Neural progenitor cell (in vitro differentiated cells): ENCODE measurements around the gene DNPH1. TPM values are rescaled to one million over a fixed set of nuclear protein-coding genes. Genes with fewer than 3 reads are reported as not detected.

ENCODE experiments used
- DNase-seq: peaks from one replicate; pipeline ENCODE4 v3.0.0-alpha.2; 2016; ENCODE audit warnings: low spot score
- H2AFZ ChIP-seq: fragments of 200-600 bp; sonication (generic); replicated peaks from 2 replicates; pipeline ENCODE4 v1.6.1; 2016; ENCODE audit warnings: antibody characterized with exemption
- H3F3A ChIP-seq: fragments of 200-600 bp; sonication (generic); 2 replicates; pipeline ENCODE4 v1.6.1; 2016; ENCODE audit warnings: antibody characterized with exemption, low read depth
- H3K27ac ChIP-seq: fragments of 200-600 bp; sonication (generic); 2 replicates; pipeline ENCODE4 v1.5.1; 2016; ENCODE audit warnings: mild to moderate bottlenecking
- H3K27me3 ChIP-seq: fragments of 200-600 bp; sonication (generic); 2 replicates; pipeline ENCODE4 v1.6.1; 2016; ENCODE audit warnings: mild to moderate bottlenecking, moderate library complexity
- H3K36me3 ChIP-seq: fragments of 200-600 bp; sonication (generic); 2 replicates; pipeline ENCODE4 v1.5.1; 2016
- H3K4me1 ChIP-seq: fragments of 200-600 bp; sonication (generic); 2 replicates; pipeline ENCODE4 v1.6.1; 2016; ENCODE audit warnings: mixed run types
- H3K4me2 ChIP-seq: fragments of 200-600 bp; sonication (generic); 2 replicates; pipeline ENCODE4 v1.6.1; 2016
- H3K4me3 ChIP-seq: fragments of 200-600 bp; sonication (generic); 2 replicates; pipeline ENCODE4 v1.5.1; 2016
- H3K79me2 ChIP-seq: fragments of 200-600 bp; sonication (generic); 2 replicates; pipeline ENCODE4 v1.6.1; 2016; ENCODE audit warnings: low read depth
- H3K9ac ChIP-seq: fragments of 200-600 bp; sonication (generic); 2 replicates; pipeline ENCODE4 v1.6.1; 2016
- H3K9me3 ChIP-seq: fragments of 200-600 bp; sonication (generic); 2 replicates; pipeline ENCODE4 v1.5.1; 2016; ENCODE audit warnings: low read depth
- H4K20me1 ChIP-seq: fragments of 200-600 bp; sonication (generic); 2 replicates; pipeline ENCODE4 v1.6.1; 2016; ENCODE audit warnings: low read depth
- H3K27ac Mint-ChIP-seq: 3 replicates; pipeline ENCODE4 v1.8.0; 2021; ENCODE audit warnings: mixed read lengths
- H3K27me3 Mint-ChIP-seq: 2 replicates; pipeline ENCODE4 v1.8.0; 2022; ENCODE audit warnings: low read depth, mild to moderate bottlenecking, inconsistent platforms, moderate library complexity, mixed read lengths; ENCODE audit not compliant: insufficient read depth
- H3K36me3 Mint-ChIP-seq: 3 replicates; pipeline ENCODE4 v1.8.0; 2021; ENCODE audit warnings: mixed read lengths
- H3K4me1 Mint-ChIP-seq: 3 replicates; pipeline ENCODE4 v1.8.0; 2021; ENCODE audit warnings: mixed read lengths
- H3K4me3 Mint-ChIP-seq: 3 replicates; pipeline ENCODE4 v1.8.0; 2021; ENCODE audit warnings: mild to moderate bottlenecking, moderate library complexity, mixed read lengths
- H3K9me3 Mint-ChIP-seq: 3 replicates; pipeline ENCODE4 v1.8.0; 2020; ENCODE audit warnings: mixed read lengths
- EZH2 ChIP-seq: fragments of 200-600 bp; sonication (generic); IDR thresholded peaks from 2 replicates; pipeline ENCODE4 v1.6.1; 2017; ENCODE audit warnings: antibody characterized with exemption, mild to moderate bottlenecking, moderate library complexity
- EZH2phosphoT487 ChIP-seq: fragments of 200-600 bp; sonication (generic); IDR thresholded peaks from 2 replicates; pipeline ENCODE4 v1.6.1; 2017; ENCODE audit warnings: antibody characterized with exemption
- total RNA-seq: library from RNA; depleted of rRNA; stranded (reverse); fragments of >200 nt; gene quantifications from 2 replicates; pipeline ENCODE4 v1.2.3, GENCODE V29; 2015; ENCODE audit warnings: low replicate concordance
- TF ChIP-seq, protein P1 (sequence below): fragments of 200-600 bp; sonication (generic); IDR thresholded peaks from 2 replicates; pipeline ENCODE4 v1.5.1; 2017; ENCODE audit warnings: antibody characterized with exemption, mild to moderate bottlenecking

Gene DNPH1
- total RNA-seq, 1 donor from 2014 or later, result 25.2 TPM

DNA sequence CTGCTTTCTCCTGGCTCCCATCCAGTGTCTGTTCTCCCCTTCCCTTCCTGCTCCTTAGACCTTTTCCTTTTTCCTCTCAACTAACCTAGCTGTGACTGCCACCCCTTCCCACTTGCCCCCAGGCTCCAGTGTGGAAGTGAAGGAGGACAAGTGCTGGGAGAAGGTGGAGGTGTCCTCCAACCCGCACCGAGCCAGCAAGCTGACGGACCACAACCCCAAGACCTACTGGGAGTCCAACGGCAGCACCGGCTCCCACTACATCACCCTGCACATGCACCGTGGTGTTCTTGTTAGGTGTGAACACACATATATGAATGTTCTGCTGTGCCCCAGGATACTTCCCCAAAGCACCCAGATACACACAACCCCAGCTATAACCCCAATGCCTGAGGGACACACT is 28.7 kb downstream of the DNPH1 start:
- peaks cover 15% of the 10 kb centered on the region for H3K36me3 Mint-ChIP-seq
- Histone ChIP-seq H3K36me3 (no peaks in the 10 kb centered on the region), H3K4me3 (no peak overlapping the region)

DNA sequence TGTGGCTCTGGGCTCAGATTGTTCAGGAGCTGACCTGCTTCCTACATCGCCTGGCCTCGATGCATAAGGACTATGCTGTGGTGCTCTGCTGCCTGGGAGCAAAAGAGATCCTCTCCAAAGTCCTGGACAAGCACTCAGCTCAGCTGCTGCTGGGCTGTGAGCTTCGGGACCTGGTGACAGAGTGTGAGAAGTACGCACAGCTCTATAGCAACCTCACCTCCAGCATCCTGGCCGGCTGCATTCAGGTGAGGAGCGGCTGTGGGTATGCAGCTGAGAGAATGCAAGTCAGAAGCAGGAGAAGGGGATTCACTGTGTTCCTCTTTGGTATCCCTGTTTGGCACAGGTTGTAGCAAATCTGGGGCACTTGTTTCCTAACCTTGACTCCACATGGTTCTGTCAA is 29.4 kb downstream of the DNPH1 start:
- TF ChIP-seq, protein P1, sequence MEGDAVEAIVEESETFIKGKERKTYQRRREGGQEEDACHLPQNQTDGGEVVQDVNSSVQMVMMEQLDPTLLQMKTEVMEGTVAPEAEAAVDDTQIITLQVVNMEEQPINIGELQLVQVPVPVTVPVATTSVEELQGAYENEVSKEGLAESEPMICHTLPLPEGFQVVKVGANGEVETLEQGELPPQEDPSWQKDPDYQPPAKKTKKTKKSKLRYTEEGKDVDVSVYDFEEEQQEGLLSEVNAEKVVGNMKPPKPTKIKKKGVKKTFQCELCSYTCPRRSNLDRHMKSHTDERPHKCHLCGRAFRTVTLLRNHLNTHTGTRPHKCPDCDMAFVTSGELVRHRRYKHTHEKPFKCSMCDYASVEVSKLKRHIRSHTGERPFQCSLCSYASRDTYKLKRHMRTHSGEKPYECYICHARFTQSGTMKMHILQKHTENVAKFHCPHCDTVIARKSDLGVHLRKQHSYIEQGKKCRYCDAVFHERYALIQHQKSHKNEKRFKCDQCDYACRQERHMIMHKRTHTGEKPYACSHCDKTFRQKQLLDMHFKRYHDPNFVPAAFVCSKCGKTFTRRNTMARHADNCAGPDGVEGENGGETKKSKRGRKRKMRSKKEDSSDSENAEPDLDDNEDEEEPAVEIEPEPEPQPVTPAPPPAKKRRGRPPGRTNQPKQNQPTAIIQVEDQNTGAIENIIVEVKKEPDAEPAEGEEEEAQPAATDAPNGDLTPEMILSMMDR, result no peak
- TF ChIP-seq EZH2 (no peak), EZH2phosphoT487 (no peak)
- Histone ChIP-seq H2AFZ (no peak overlapping the region), H4K20me1 (no peaks in the 10 kb centered on the region), H3K4me2 (no peak overlapping the region), H3K79me2 (no peaks in the 10 kb centered on the region), H3K36me3 (no peaks in the 10 kb centered on the region), H3K9me3 (no peaks in the 10 kb centered on the region), H3K27ac (no peak overlapping the region), H3F3A (no peaks in the 10 kb centered on the region), H3K9ac (no peak overlapping the region), H3K4me3 (no peak overlapping the region), H3K4me1 (no peaks in the 10 kb centered on the region), H3K27me3 (no peaks in the 10 kb centered on the region)
- H3K9me3 Mint-ChIP-seq, result no peaks in the 10 kb centered on the region
- peak overlapping the region; percentile 6 for H3K27ac Mint-ChIP-seq
- no peak for DNase-seq
- peaks cover 15% of the 10 kb centered on the region for H3K36me3 Mint-ChIP-seq
- H3K4me3 Mint-ChIP-seq, result no peak overlapping the region
- H3K4me1 Mint-ChIP-seq, result no peaks in the 10 kb centered on the region
- peaks cover 10% of the 10 kb centered on the region for H3K27me3 Mint-ChIP-seq

More for the DNA sequence above, 28.7 kb downstream of the DNPH1 start:
- Histone ChIP-seq H3F3A (no peaks in the 10 kb centered on the region), H3K9me3 (no peaks in the 10 kb centered on the region), H4K20me1 (no peaks in the 10 kb centered on the region), H2AFZ (no peak overlapping the region), H3K27me3 (no peaks in the 10 kb centered on the region), H3K27ac (no peak overlapping the region), H3K79me2 (no peaks in the 10 kb centered on the region), H3K4me2 (no peak overlapping the region), H3K4me1 (no peaks in the 10 kb centered on the region), H3K9ac (no peak overlapping the region)
- DNase-seq, result no peak
- TF ChIP-seq, protein P1, result no peak
- TF ChIP-seq EZH2phosphoT487 (no peak), EZH2 (no peak)
- no peaks in the 10 kb centered on the region for H3K4me1 Mint-ChIP-seq
- H3K4me3 Mint-ChIP-seq, result no peak overlapping the region
- peaks cover 7% of the 10 kb centered on the region for H3K27me3 Mint-ChIP-seq
- no peaks in the 10 kb centered on the region for H3K9me3 Mint-ChIP-seq
- no peak overlapping the region for H3K27ac Mint-ChIP-seq

DNA sequence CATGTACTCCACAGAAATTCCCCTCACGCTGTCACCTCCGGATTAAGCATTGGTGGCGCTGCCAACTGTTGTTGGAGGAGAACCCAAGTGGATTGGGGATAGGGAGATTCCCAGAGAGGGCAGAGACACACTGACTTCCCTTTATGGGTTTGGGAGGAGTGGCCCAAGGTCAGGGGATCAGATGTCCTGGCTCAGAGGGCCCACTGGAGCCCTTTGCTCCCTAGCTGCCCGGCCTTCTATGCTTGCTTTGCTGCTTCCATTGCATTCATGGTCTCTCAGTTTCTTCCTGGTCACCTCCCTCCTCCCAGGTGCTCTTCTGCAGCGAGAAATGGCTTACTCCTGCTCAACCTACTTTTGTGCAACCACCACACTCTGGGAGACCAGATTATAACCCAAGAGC is 32.9 kb downstream of the DNPH1 start:
- no peak overlapping the region for H3K9ac ChIP-seq
- Mint-ChIP-seq H3K27ac (no peak overlapping the region), H3K4me1 (no peaks in the 10 kb centered on the region), H3K36me3 (peaks cover 18% of the 10 kb centered on the region), H3K27me3 (peaks cover 6% of the 10 kb centered on the region), H3K9me3 (no peaks in the 10 kb centered on the region), H3K4me3 (no peak overlapping the region)
- H3K4me1 ChIP-seq, result no peaks in the 10 kb centered on the region
- no peak overlapping the region for H3K4me2 ChIP-seq
- H3K27me3 ChIP-seq, result no peaks in the 10 kb centered on the region
- TF ChIP-seq EZH2phosphoT487 (no peak), EZH2 (no peak)
- TF ChIP-seq, protein P1, result no peak
- no peaks in the 10 kb centered on the region for H3K79me2 ChIP-seq
- no peaks in the 10 kb centered on the region for H4K20me1 ChIP-seq
- H3K36me3 ChIP-seq, result no peaks in the 10 kb centered on the region
- H3F3A ChIP-seq, result no peaks in the 10 kb centered on the region
- no peak overlapping the region for H3K27ac ChIP-seq
- no peak overlapping the region for H2AFZ ChIP-seq
- H3K9me3 ChIP-seq, result no peaks in the 10 kb centered on the region
- no peak overlapping the region for H3K4me3 ChIP-seq
- no peak for DNase-seq
